PFSK-1 (cell line): ENCODE results near the gene DTX4.

Experiments
- POLR2AphosphoS5 ChIP-seq: IDR thresholded peaks from 2 replicates; pipeline ENCODE4 v1.6.1; 2012; ENCODE audit warnings: low read depth, mild to moderate bottlenecking, control low read depth, low read length, moderate library complexity
- SIN3A ChIP-seq: IDR thresholded peaks from 2 replicates; pipeline ENCODE4 v1.6.1; 2012; ENCODE audit warnings: mild to moderate bottlenecking, low read length, moderate library complexity, borderline replicate concordance; ENCODE audit not compliant: insufficient read depth
- TAF1 ChIP-seq: IDR thresholded peaks from 2 replicates; pipeline ENCODE4 v1.6.1; 2012; ENCODE audit warnings: low read length, control low read depth, borderline replicate concordance; ENCODE audit not compliant: insufficient read depth
- TF ChIP-seq, protein P1 (sequence below), 2 experiments: IDR thresholded peaks; 2 replicates each; pipeline versions ENCODE4 v1.6.1 to v1.8.0; 2011 to 2012; ENCODE audit warnings: low read depth in 2 of 2, low read length in 2 of 2, control low read depth in 1 of 2, inconsistent platforms in 1 of 2, mild to moderate bottlenecking in 1 of 2, moderate library complexity in 1 of 2; ENCODE audit not compliant: insufficient read depth in 1 of 2

DNA sequence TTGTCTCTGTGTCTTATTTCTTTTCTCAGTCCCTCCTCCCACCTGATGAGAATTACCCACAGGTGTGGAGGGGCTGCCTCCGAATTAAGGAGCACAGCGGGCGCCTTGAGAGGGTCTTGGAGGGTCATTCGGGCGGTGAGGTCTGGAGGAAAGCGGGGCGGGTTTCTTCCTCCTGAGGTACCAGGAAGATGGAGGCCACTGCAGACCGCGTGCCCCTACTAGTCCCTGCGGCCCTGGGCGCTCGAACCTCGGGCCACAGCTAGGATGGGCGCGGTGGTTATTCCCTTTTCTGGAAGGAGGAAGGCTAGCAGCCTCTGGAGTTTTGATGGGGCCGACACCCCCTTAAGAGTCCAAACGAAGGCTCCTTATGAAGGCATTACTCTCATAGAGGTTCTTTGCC lies 34.7 kb upstream of the DTX4 start:
- TF ChIP-seq, protein P1, sequence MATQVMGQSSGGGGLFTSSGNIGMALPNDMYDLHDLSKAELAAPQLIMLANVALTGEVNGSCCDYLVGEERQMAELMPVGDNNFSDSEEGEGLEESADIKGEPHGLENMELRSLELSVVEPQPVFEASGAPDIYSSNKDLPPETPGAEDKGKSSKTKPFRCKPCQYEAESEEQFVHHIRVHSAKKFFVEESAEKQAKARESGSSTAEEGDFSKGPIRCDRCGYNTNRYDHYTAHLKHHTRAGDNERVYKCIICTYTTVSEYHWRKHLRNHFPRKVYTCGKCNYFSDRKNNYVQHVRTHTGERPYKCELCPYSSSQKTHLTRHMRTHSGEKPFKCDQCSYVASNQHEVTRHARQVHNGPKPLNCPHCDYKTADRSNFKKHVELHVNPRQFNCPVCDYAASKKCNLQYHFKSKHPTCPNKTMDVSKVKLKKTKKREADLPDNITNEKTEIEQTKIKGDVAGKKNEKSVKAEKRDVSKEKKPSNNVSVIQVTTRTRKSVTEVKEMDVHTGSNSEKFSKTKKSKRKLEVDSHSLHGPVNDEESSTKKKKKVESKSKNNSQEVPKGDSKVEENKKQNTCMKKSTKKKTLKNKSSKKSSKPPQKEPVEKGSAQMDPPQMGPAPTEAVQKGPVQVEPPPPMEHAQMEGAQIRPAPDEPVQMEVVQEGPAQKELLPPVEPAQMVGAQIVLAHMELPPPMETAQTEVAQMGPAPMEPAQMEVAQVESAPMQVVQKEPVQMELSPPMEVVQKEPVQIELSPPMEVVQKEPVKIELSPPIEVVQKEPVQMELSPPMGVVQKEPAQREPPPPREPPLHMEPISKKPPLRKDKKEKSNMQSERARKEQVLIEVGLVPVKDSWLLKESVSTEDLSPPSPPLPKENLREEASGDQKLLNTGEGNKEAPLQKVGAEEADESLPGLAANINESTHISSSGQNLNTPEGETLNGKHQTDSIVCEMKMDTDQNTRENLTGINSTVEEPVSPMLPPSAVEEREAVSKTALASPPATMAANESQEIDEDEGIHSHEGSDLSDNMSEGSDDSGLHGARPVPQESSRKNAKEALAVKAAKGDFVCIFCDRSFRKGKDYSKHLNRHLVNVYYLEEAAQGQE (IDR thresholded peaks at IDR 0.05; ENCODE audit: insufficient read depth in 1 of 2, low read depth in 2 of 2, low read length in 2 of 2), result no peak
- TF ChIP-seq POLR2AphosphoS5, result no peak
- TF ChIP-seq TAF1, result no peak
- TF ChIP-seq SIN3A, result no peak
